ENCODE data around the gene CATSPER3. TPM values are rescaled to one million over a fixed set of nuclear protein-coding genes. Genes with fewer than 3 reads are reported as not detected.
"Not testable (repeated sequence)": the region's sequence is repeated elsewhere in the genome, so short reads cannot be mapped to it uniquely, and the experiment has no call there.

Gene CATSPER3
- total and polyA plus RNA-seq, 2 donors (not counting 1 experiment from before 2014, with no cell fraction given): 0.12 to 0.17 TPM

GRCh38 chr5:134989266-134989830, 21.6 kb downstream of the CATSPER3 start:
- Histone ChIP-seq H3K4me1 (ENCODE audit: control insufficient read depth, extremely low read depth, insufficient read depth, low read length) (no peaks in the 10 kb centered on the region), H3K4me3 (replicated peaks in 1 of 4; ENCODE audit: control extremely low read depth in 1 of 4, insufficient read depth in 1 of 4, low read depth in 3 of 4, low read length in 4 of 4) (no peak overlapping the region), H3K27ac (ENCODE audit: insufficient read depth, low read length) (no peak overlapping the region), H3K27me3 (ENCODE audit: control insufficient read depth, insufficient read depth, low read length) (no peaks in the 10 kb centered on the region), H3K36me3 (ENCODE audit: control insufficient read depth, insufficient read depth, low read length) (no peaks in the 10 kb centered on the region), H3K4me2 (ENCODE audit: extremely low read depth, insufficient read depth, low read length) (no peak overlapping the region), H4K20me1 (ENCODE audit: control insufficient read depth, extremely low read depth, insufficient read depth, low read length) (no peaks in the 10 kb centered on the region), H2AFZ (ENCODE audit: low read length) (no peak overlapping the region), H3K9me3 (ENCODE audit: control insufficient read depth, insufficient read depth, low read depth, low read length) (no peaks in the 10 kb centered on the region), H3K79me2 (ENCODE audit: control insufficient read depth, insufficient read depth, low read length) (no peaks in the 10 kb centered on the region), H3K9ac (ENCODE audit: insufficient read depth, low read length) (no peak overlapping the region)
- TF ChIP-seq CTCF (conservative IDR thresholded peaks at IDR 0.05 in 1 of 2, IDR thresholded peaks at IDR 0.05 in 1 of 2; ENCODE audit: low read depth in 1 of 2, low read length in 2 of 2) (no peak), EZH2 (IDR thresholded peaks at IDR 0.05; ENCODE audit: low read length, missing control alignments) (no peak)
- peak in 1 of 2 donors; percentile 70 for DNase-seq (ENCODE audit: low read depth in 2 of 2)

GRCh38 chr5:134990183-134990582, 22.5 kb downstream of the CATSPER3 start:
- DNase-seq (ENCODE audit: low read depth in 2 of 2); H4K20me1 ChIP-seq (ENCODE audit: control insufficient read depth, extremely low read depth, insufficient read depth, low read length); H3K4me1 ChIP-seq (ENCODE audit: control insufficient read depth, extremely low read depth, insufficient read depth, low read length); H3K4me3 ChIP-seq (replicated peaks in 1 of 4; ENCODE audit: control extremely low read depth in 1 of 4, insufficient read depth in 1 of 4, low read depth in 3 of 4, low read length in 4 of 4); H3K27me3 ChIP-seq (ENCODE audit: control insufficient read depth, insufficient read depth, low read length); H3K27ac ChIP-seq (ENCODE audit: insufficient read depth, low read length); H3K79me2 ChIP-seq (ENCODE audit: control insufficient read depth, insufficient read depth, low read length); H2AFZ ChIP-seq (ENCODE audit: low read length); H3K9me3 ChIP-seq (ENCODE audit: control insufficient read depth, insufficient read depth, low read depth, low read length); H3K36me3 ChIP-seq (ENCODE audit: control insufficient read depth, insufficient read depth, low read length); H3K4me2 ChIP-seq (ENCODE audit: extremely low read depth, insufficient read depth, low read length); H3K9ac ChIP-seq (ENCODE audit: insufficient read depth, low read length): not testable (repeated sequence)

- TF ChIP-seq CTCF (conservative IDR thresholded peaks at IDR 0.05 in 1 of 2, IDR thresholded peaks at IDR 0.05 in 1 of 2; ENCODE audit: low read depth in 1 of 2, low read length in 2 of 2) (no peak), EZH2 (IDR thresholded peaks at IDR 0.05; ENCODE audit: low read length, missing control alignments) (no peak)
- H3K27me3 ChIP-seq (ENCODE audit: control insufficient read depth, insufficient read depth, low read length): no peaks in the 10 kb centered on the region
- no peak overlapping the region for H3K9ac ChIP-seq (ENCODE audit: insufficient read depth, low read length)
These were observed 24.4 kb downstream of the CATSPER3 start for GRCh38 chr5:134992148-134992547.

More at GRCh38 chr5:134992148-134992547, 24.4 kb downstream of the CATSPER3 start:
- Histone ChIP-seq H4K20me1 (ENCODE audit: control insufficient read depth, extremely low read depth, insufficient read depth, low read length) (no peaks in the 10 kb centered on the region), H3K4me2 (ENCODE audit: extremely low read depth, insufficient read depth, low read length) (no peak overlapping the region), H3K4me3 (replicated peaks in 1 of 4; ENCODE audit: control extremely low read depth in 1 of 4, insufficient read depth in 1 of 4, low read depth in 3 of 4, low read length in 4 of 4) (no peak overlapping the region), H2AFZ (ENCODE audit: low read length) (no peak overlapping the region), H3K27ac (ENCODE audit: insufficient read depth, low read length) (no peak overlapping the region), H3K79me2 (ENCODE audit: control insufficient read depth, insufficient read depth, low read length) (no peaks in the 10 kb centered on the region), H3K36me3 (ENCODE audit: control insufficient read depth, insufficient read depth, low read length) (no peaks in the 10 kb centered on the region), H3K9me3 (ENCODE audit: control insufficient read depth, insufficient read depth, low read depth, low read length) (no peaks in the 10 kb centered on the region), H3K4me1 (ENCODE audit: control insufficient read depth, extremely low read depth, insufficient read depth, low read length) (no peaks in the 10 kb centered on the region)
- no peak for DNase-seq (ENCODE audit: low read depth in 2 of 2)

Measured in fibroblast of lung (primary cell).